SK-N-SH (cell line): ENCODE data around the gene POP5. TPM values are rescaled to one million over a fixed set of nuclear protein-coding genes. Genes with fewer than 3 reads are reported as not detected.

Experiments
- CTCF ChIA-PET: fragments of 300-600, 350-600 bp; formaldehyde crosslinking; extraction: SDS; loops from one replicate; lab custom pipeline; 2021; lab: Yijun Ruan, JAX
- POLR2A ChIA-PET: fragments of 350-600 bp; sonication (Branson Sonifier 250); formaldehyde crosslinking; extraction: SDS; loops from one replicate; lab custom pipeline; 2020; ENCODE audit warnings: antibody characterized with exemption, inconsistent platforms; lab: Yijun Ruan, JAX
- DNase-seq: peaks from one replicate; pipeline ENCODE4 v3.0.0; 2012
- H2AFZ ChIP-seq: fragments of 200-600 bp; sonication (generic); 2 replicates; pipeline ENCODE4 v1.8.1; 2016; ENCODE audit warnings: antibody characterized with exemption, mild to moderate bottlenecking, low read depth
- H3F3A ChIP-seq: fragments of 200-600 bp; sonication (generic); replicated peaks from 2 replicates; pipeline ENCODE3; 2016; ENCODE audit warnings: antibody characterized with exemption, mild to moderate bottlenecking; ENCODE audit not compliant: insufficient read depth
- H3K27ac ChIP-seq, 2 experiments: fragments of 200-500 bp in 1 of 2; fragments of 200-600 bp in 1 of 2; sonication (Bioruptor generic) in 1 of 2; sonication (generic), shearing (Covaris generic) in 1 of 2; 2 replicates each; pipeline versions ENCODE4 v1.5.1 to v1.6.1; 2014 to 2016; ENCODE audit warnings: low read depth in 2 of 2, inconsistent platforms in 1 of 2, low read length in 1 of 2, mild to moderate bottlenecking in 1 of 2, mixed read lengths in 1 of 2
- H3K27me3 ChIP-seq: fragments of 200-600 bp; sonication (generic), shearing (Covaris generic); 2 replicates; pipeline ENCODE4 v1.6.1; 2016; ENCODE audit warnings: mixed run types; ENCODE audit not compliant: insufficient read depth
- H3K36me3 ChIP-seq, 2 experiments: fragments of 200-500 bp in 1 of 2; fragments of 200-600 bp in 1 of 2; sonication (Bioruptor generic) in 1 of 2; sonication (generic) in 1 of 2; replicated peaks in 1 of 2; 2 replicates each; pipeline versions ENCODE3 to v1.5.1; 2014 to 2016; ENCODE audit warnings: low read length in 1 of 2, mild to moderate bottlenecking in 1 of 2; ENCODE audit not compliant: insufficient read depth in 2 of 2, control insufficient read depth in 1 of 2
- H3K4me1 ChIP-seq, 2 experiments: fragments of 200-500 bp in 1 of 2; fragments of 200-600 bp in 1 of 2; sonication (Bioruptor generic) in 1 of 2; sonication (generic), shearing (Covaris generic) in 1 of 2; 2 replicates each; pipeline versions ENCODE4 v1.5.1 to v1.6.1; 2014 to 2016; ENCODE audit warnings: low read depth in 1 of 2, low read length in 1 of 2, mixed run types in 1 of 2; ENCODE audit not compliant: insufficient read depth in 2 of 2, control insufficient read depth in 1 of 2
- H3K4me2 ChIP-seq: fragments of 200-600 bp; sonication (generic), shearing (Covaris generic); 2 replicates; pipeline ENCODE4 v1.6.1; 2017; ENCODE audit warnings: mixed run types
- H3K4me3 ChIP-seq, 2 experiments: fragments of 200-500 bp in 1 of 2; fragments of 200-600 bp in 1 of 2; sonication (Bioruptor generic) in 1 of 2; sonication (generic), shearing (Covaris generic) in 1 of 2; 2 replicates each; pipeline versions ENCODE4 v1.5.1 to v1.8.1; 2014 to 2016; ENCODE audit warnings: low read depth in 2 of 2, inconsistent platforms in 1 of 2, low read length in 1 of 2, mild to moderate bottlenecking in 1 of 2, mixed read lengths in 1 of 2, moderate library complexity in 1 of 2
- H3K79me2 ChIP-seq: fragments of 200-600 bp; sonication (generic); 2 replicates; pipeline ENCODE4 v1.8.1; 2017; ENCODE audit warnings: mild to moderate bottlenecking; ENCODE audit not compliant: insufficient read depth
- H3K9ac ChIP-seq: fragments of 200-600 bp; sonication (generic); 2 replicates; pipeline ENCODE4 v1.6.1; 2017; ENCODE audit warnings: mixed run types
- H3K9me2 ChIP-seq: fragments of 200-600 bp; sonication (generic); 2 replicates; pipeline ENCODE4 v1.6.1; 2017; ENCODE audit warnings: mixed run types
- H3K9me3 ChIP-seq: fragments of 200-600 bp; sonication (generic); 2 replicates; pipeline ENCODE4 v1.6.1; 2017; ENCODE audit warnings: mixed run types, mild to moderate bottlenecking, moderate library complexity
- H4K20me1 ChIP-seq: fragments of 200-600 bp; sonication (generic); 2 replicates; pipeline ENCODE4 v1.6.1; 2017; ENCODE audit warnings: mild to moderate bottlenecking, mixed run types; ENCODE audit not compliant: insufficient read depth
- EP300 ChIP-seq, 2 experiments: IDR thresholded peaks; 2 replicates each; pipeline versions ENCODE4 v1.4.0 to v1.6.1; 2012; ENCODE audit warnings: borderline replicate concordance in 1 of 2, low read depth in 1 of 2, low read length in 1 of 2
- FOXM1 ChIP-seq: IDR thresholded peaks from 2 replicates; pipeline ENCODE4 v1.4.0; 2012; ENCODE audit warnings: low read depth, mild to moderate bottlenecking
- IRF3 ChIP-seq: fragments of 150-350 bp; IDR thresholded peaks from 2 replicates; pipeline ENCODE4 v1.6.1; 2016; ENCODE audit warnings: mild to moderate bottlenecking, low read depth, low read length
- MAX ChIP-seq: IDR thresholded peaks from 2 replicates; pipeline ENCODE4 v1.4.0; 2012; ENCODE audit warnings: low read depth
- NFIC ChIP-seq: IDR thresholded peaks from 2 replicates; pipeline ENCODE4 v1.4.0; 2012; ENCODE audit warnings: borderline replicate concordance
- NRF1 ChIP-seq: IDR thresholded peaks from 2 replicates; pipeline ENCODE4 v1.6.1; 2012; ENCODE audit warnings: low read depth, mild to moderate bottlenecking, low read length
- PBX3 ChIP-seq: IDR thresholded peaks from 2 replicates; pipeline ENCODE4; 2012
- REST ChIP-seq: IDR thresholded peaks from 2 replicates; pipeline ENCODE4 v1.6.1; 2012; ENCODE audit warnings: mild to moderate bottlenecking, low read depth, low read length, moderate library complexity
- RFX5 ChIP-seq: IDR thresholded peaks from 2 replicates; pipeline ENCODE4 v1.6.1; 2012; ENCODE audit warnings: mild to moderate bottlenecking, improper control_type of control experiment, low read length
- SIN3A ChIP-seq: IDR thresholded peaks from 2 replicates; pipeline ENCODE4 v1.6.1; 2012; ENCODE audit warnings: low read depth, mild to moderate bottlenecking, low read length, moderate library complexity, borderline replicate concordance
- TAF1 ChIP-seq: IDR thresholded peaks from 2 replicates; pipeline ENCODE4 v1.6.1; 2012; ENCODE audit warnings: low read depth, mild to moderate bottlenecking, low read length, moderate library complexity, borderline replicate concordance
- TCF12 ChIP-seq: IDR thresholded peaks from 2 replicates; pipeline ENCODE4 v1.4.0; 2012
- USF2 ChIP-seq: fragments of 150-350 bp; IDR thresholded peaks from 2 replicates; pipeline ENCODE4 v1.6.1; 2017; ENCODE audit warnings: antibody characterized with exemption, low read length, low read depth, borderline replicate concordance
- ZBTB33 ChIP-seq: IDR thresholded peaks from 2 replicates; pipeline ENCODE4 v1.4.0; 2012; ENCODE audit warnings: low read depth, borderline replicate concordance
- WGBS: methylation state at CpG from one replicate; pipeline ENCODE4 v1.1.6; 2017; ENCODE audit warnings: low lambda C conversion rate; 5-methylcytosine and 5-hydroxymethylcytosine counted together
- polyA plus RNA-seq, 3 experiments: library from polyadenylated mRNA; depleted of rRNA; stranded (reverse); fragments of >200 nt; gene quantifications; 2 replicates each; pipeline ENCODE4 v1.2.3, GENCODE V29; 2012

POP5 gene
- polyA plus RNA-seq, 1 of the 3 experiments (the other 2 are of a cell fraction): 129 TPM

GRCh38 chr12:120544691-120545090, 36.5 kb downstream of the POP5 start:
- Histone ChIP-seq H3K36me3 (peaks cover 26 to 43% of the 10 kb centered on the region in 2 experiments), H3K79me2 (peaks cover 100% of the 10 kb centered on the region), H3K4me2 (no peak overlapping the region), H3K27me3 (no peaks in the 10 kb centered on the region), H4K20me1 (peaks cover 87% of the 10 kb centered on the region), H3K9me2 (no peaks in the 10 kb centered on the region), H3K9me3 (no peaks in the 10 kb centered on the region), H3K9ac (no peak overlapping the region), H2AFZ (no peak overlapping the region), H3K27ac (no peak overlapping the region), H3K4me1 (peaks cover 0 to 12% of the 10 kb centered on the region in 2 experiments; a peak in 1 of 4 replicates), H3F3A (no peaks in the 10 kb centered on the region), H3K4me3 (no peak overlapping the region)
- ChIA-PET CTCF (no interaction called here), POLR2A (no interaction called here)
- DNase-seq: no peak
- TF ChIP-seq RFX5 (no peak), USF2 (no peak), EP300 (IDR thresholded peaks at IDR 0.05; ENCODE audit: borderline replicate concordance in 1 of 2, low read depth in 1 of 2, low read length in 1 of 2) (no peak), IRF3 (no peak), SIN3A (no peak), PBX3 (no peak), ZBTB33 (no peak), MAX (no peak), TAF1 (no peak), NRF1 (no peak), FOXM1 (no peak), REST (no peak), NFIC (no peak), TCF12 (no peak)
- 97% methylated on average over 3 of the region's 3 CpGs for WGBS
